Measurements from ENCODE around the gene NLRP10.

DNA sequence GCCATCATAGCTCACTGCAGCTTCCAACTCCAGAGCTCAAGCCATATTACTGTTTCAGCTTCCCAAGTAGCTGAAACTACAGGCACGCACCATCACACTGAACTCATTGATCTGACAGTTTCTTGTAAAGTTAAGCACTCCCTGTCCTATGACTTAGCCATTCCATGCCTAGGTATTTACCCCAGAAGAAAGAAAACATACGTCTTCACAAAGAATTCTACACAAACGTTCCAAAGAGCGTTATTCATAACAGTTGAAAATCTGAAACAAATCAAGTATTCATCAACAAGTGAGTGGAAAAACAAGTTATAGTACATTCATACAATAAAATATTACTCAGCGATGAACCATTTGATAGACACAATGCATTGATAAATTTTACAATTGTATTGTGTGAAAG, 7.8 kb upstream of the NLRP10 start:
- no peak for TF ChIP-seq POLR2AphosphoS5 (IDR thresholded peaks at IDR 0.05)
- no peak for TF ChIP-seq CTCF (IDR thresholded peaks at IDR 0.05)
- no peak for TF ChIP-seq POLR2A (IDR thresholded peaks at IDR 0.05)
